ENCODE results near the gene LEMD2. TPM values are rescaled to one million over a fixed set of nuclear protein-coding genes. Genes with fewer than 3 reads are reported as not detected.

LEMD2 gene
- total RNA-seq, 4 donors from 2014 or later, result 57.3 to 159 (median 112) TPM

Other genes with a start within 250 kb of the LEMD2 start
- gene BAK1, start 208.9 kb downstream of the LEMD2 start, total RNA-seq, result 100 to 1,000 TPM in 1 of 4 donors, 10 to 100 TPM in 3; 52.2 to 134 (median 59.5) TPM
- gene ITPR3, start 167.8 kb downstream of the LEMD2 start, total RNA-seq, result 100 to 1,000 TPM; 105 to 262 (median 124) TPM
- gene UQCC2, start 77.4 kb downstream of the LEMD2 start, total RNA-seq, result 10 to 100 TPM in 1 of 4 donors, 1 to 10 TPM in 3; 2.8 to 17.6 (median 8.8) TPM
- 1 to 10 TPM in 2 of 4 donors, under 1 TPM in 1, not detected in 1; 1.00 to 2.9 (median 1.9) TPM for gene IP6K3, start 42.2 kb downstream of the LEMD2 start, total RNA-seq
- gene MLN, start 14.9 kb upstream of the LEMD2 start, total RNA-seq, result not detected